ENCODE results near the gene RLBP1. TPM values are rescaled to one million over a fixed set of nuclear protein-coding genes. Genes with fewer than 3 reads are reported as not detected.

RLBP1 gene
- total and polyA plus RNA-seq, 7 donors, result 0.03 TPM; not detected in 6

DNA sequence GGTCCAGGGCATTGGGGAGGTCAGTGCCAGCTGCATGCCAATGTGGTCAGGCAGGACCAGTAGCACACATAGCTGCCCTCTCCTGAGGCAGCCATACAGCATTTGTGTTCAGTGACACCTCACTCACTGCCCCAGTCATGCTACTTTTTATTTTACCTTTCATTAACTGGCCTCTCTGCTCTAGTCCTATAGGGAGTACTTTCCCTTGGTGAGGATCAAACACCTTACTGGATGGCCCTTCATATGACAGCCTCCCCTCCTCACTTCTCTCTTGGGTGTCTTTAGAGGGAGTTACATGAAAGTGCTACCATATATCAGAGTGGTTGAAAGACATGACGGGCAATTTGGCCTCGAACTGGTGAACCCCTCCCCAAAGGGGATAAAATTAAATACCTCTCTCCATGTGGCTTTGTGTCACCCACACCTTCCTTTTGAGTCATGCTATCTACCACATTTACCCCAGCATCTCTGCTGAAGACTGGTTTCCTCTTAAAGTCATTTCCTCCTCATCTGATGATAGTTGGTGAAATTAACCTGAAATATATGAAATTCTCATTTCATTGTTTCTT lies 17.6 kb downstream of the RLBP1 start:
- DNase-seq, result no peak
- H3K9me3 ChIP-seq, result no peaks in the 10 kb centered on the region
- no peak overlapping the region for H3K4me3 ChIP-seq
- ATAC-seq, result peak in 2 of 4 donors; percentile 31
- H3K36me3 ChIP-seq (ENCODE audit: insufficient read depth in 1 of 2, low read depth in 1 of 2), result peaks cover 0 to 28% of the 10 kb centered on the region in 2 donors
- peaks cover 4% of the 10 kb centered on the region for H3K4me1 ChIP-seq
- H3K27me3 ChIP-seq (ENCODE audit: insufficient read depth in 3 of 3, low read length in 2 of 3), result no peaks in the 10 kb centered on the region
- TF ChIP-seq, protein P1, sequence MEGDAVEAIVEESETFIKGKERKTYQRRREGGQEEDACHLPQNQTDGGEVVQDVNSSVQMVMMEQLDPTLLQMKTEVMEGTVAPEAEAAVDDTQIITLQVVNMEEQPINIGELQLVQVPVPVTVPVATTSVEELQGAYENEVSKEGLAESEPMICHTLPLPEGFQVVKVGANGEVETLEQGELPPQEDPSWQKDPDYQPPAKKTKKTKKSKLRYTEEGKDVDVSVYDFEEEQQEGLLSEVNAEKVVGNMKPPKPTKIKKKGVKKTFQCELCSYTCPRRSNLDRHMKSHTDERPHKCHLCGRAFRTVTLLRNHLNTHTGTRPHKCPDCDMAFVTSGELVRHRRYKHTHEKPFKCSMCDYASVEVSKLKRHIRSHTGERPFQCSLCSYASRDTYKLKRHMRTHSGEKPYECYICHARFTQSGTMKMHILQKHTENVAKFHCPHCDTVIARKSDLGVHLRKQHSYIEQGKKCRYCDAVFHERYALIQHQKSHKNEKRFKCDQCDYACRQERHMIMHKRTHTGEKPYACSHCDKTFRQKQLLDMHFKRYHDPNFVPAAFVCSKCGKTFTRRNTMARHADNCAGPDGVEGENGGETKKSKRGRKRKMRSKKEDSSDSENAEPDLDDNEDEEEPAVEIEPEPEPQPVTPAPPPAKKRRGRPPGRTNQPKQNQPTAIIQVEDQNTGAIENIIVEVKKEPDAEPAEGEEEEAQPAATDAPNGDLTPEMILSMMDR (IDR thresholded peaks at IDR 0.05), result no peak
- intact Hi-C loops (cut with DNase I), result loop anchor here in 1 of 2 donors (10.0 kb wide), 1 partner anchor 231 kb away; no protein-coding TSS in a partner anchor
- H3K27ac ChIP-seq, result no peak overlapping the region
- WGBS, 3 donors, result 39 to 58% (median 40%) methylated on average over 2 of the region's 2 CpGs

DNA sequence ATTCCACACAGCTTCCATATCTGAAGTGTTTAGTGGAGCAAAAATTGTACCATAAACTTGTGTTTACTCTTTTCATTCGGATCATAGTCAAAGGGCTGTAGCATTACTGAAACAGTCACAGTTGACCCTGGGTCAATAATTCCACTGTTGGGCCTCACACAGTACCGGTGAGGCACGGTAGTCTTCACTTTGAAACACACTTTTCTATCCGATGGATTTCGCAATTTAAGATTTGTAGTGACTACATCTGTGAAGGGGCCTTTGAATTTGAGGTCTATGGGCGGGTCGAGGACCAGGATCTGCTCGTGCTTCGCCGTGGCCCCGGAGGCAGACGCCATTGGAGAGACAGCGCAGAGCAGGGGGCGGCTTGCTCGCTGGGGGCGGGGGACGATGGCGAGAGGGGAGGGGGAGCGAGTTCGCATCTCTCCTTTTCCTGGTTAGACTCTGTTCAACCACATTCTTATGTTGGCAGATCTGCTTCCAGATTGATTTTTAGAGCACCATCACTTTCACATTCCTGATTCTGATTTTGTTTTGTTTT lies 19.8 kb downstream of the RLBP1 start:
- H3K36me3 ChIP-seq (ENCODE audit: insufficient read depth in 1 of 2, low read depth in 1 of 2), result peaks cover 0 to 50% of the 10 kb centered on the region in 2 donors
- no peaks in the 10 kb centered on the region for H3K27me3 ChIP-seq (ENCODE audit: insufficient read depth in 3 of 3, low read length in 2 of 3)
- ATAC-seq (no peak), DNase-seq (no peak)
- H3K4me3 ChIP-seq, result no peak overlapping the region
- intact Hi-C loops (cut with DNase I), result loop anchor here in 1 of 2 donors (10.0 kb wide), 1 partner anchor 233 kb away; no protein-coding TSS in a partner anchor
- TF ChIP-seq, protein P1 (IDR thresholded peaks at IDR 0.05), result no peak
- no peaks in the 10 kb centered on the region for H3K4me1 ChIP-seq
- H3K27ac ChIP-seq, result no peak overlapping the region
- no peaks in the 10 kb centered on the region for H3K9me3 ChIP-seq
- 89 to 93% (median 91%) methylated on average over 20 of the region's 20 CpGs for WGBS, 3 donors

DNA sequence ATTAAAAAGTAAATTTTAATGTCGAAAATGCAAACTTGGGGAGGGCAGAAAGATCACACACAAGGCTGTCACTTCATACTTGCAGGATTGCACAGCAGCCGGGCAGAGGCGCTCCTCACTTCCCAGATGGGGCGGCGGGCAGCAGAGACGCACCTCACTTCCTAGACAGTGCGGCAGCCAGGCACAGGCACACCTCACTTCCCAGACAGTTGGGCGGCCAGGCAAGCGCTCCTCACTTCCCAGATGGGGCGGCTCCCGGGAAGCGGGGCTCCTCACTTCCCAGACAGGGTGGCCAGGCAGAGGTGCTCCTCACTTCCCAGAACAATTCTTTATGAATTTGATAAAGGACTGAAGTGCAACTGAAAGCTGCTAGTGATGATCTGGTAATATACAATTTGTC lies 21.2 kb downstream of the RLBP1 start:
- Histone ChIP-seq H3K4me1 (no peaks in the 10 kb centered on the region), H3K27me3 (ENCODE audit: insufficient read depth in 3 of 3, low read length in 2 of 3) (no peaks in the 10 kb centered on the region), H3K27ac (no peak overlapping the region), H3K4me3 (no peak overlapping the region), H3K36me3 (ENCODE audit: insufficient read depth in 1 of 2, low read depth in 1 of 2) (peaks cover 0 to 64% of the 10 kb centered on the region in 2 donors), H3K9me3 (no peaks in the 10 kb centered on the region)
- ATAC-seq (no peak), DNase-seq (no peak)
- TF ChIP-seq, protein P1 (IDR thresholded peaks at IDR 0.05), result no peak
- intact Hi-C loops (cut with DNase I), result loop anchor here in 1 of 2 donors (10.0 kb wide), 1 partner anchor 235 kb away; no protein-coding TSS in a partner anchor
- WGBS, 3 donors, result 83 to 90% (median 84%) methylated on average over 12 of the region's 12 CpGs

DNA sequence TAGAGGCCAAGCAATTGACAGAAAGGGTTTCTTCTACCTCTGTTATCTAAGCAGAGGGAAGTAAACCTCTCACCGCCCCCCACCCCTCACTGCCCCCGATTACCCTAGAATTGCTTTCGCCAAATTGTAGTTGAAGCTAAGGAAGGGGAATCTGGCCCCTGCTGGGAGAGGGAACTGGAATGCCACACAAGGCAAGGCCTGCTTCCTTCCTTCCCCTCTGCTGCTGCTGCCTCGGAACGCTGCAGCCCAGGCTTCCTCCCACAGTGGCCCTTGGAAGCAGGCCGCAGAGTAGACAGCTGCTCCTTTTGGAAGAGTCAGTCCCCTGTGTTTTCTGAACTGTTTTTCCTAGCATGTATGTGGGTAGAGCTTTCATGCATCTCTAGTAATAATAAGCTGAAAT lies 21.6 kb downstream of the RLBP1 start:
- TF ChIP-seq, protein P1 (IDR thresholded peaks at IDR 0.05), result no peak
- H3K9me3 ChIP-seq, result no peaks in the 10 kb centered on the region
- no peaks in the 10 kb centered on the region for H3K4me1 ChIP-seq
- DNase-seq (no peak), ATAC-seq (no peak)
- intact Hi-C loops (cut with DNase I), result loop anchor here in 1 of 2 donors (10.0 kb wide), 1 partner anchor 235 kb away; no protein-coding TSS in a partner anchor
- peaks cover 0 to 68% of the 10 kb centered on the region in 2 donors for H3K36me3 ChIP-seq (ENCODE audit: insufficient read depth in 1 of 2, low read depth in 1 of 2)
- WGBS, 3 donors, result 50 to 52% (median 50%) methylated on average over 6 of the region's 6 CpGs
- no peaks in the 10 kb centered on the region for H3K27me3 ChIP-seq (ENCODE audit: insufficient read depth in 3 of 3, low read length in 2 of 3)
- H3K27ac ChIP-seq, result no peak overlapping the region
- H3K4me3 ChIP-seq, result no peak overlapping the region
